Measurements from ENCODE around the gene BZW2. TPM values are rescaled to one million over a fixed set of nuclear protein-coding genes. Genes with fewer than 3 reads are reported as not detected.

The BZW2 gene
- total and polyA plus RNA-seq, 2 experiments from 2014 or later: 236 to 358 TPM

DNA sequence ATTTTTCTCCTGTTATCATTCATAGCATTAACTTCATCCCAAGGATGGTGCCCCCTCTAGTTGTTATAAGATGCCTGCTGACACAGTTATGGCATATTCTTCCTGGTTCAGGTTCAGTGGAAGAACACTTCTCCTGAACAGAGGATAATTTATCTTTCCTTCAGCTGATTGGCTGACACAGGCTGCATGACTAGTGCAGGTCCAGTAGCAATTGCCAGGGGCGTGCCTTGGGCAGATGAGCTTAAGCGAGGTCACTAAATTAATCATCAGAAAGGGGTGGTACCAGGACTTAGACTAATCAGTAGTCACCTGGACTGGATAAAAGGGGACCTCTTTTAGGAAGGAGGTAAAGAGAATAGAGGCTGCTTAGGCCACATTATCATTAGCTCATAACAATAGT is 42.3 kb downstream of the BZW2 start:
- DNase-seq (ENCODE audit: low read depth in 1 of 2, low spot score in 1 of 2): no peak
- no peak overlapping the region for H3K27ac ChIP-seq
- no peaks in the 10 kb centered on the region for H3K27me3 ChIP-seq
- H3K36me3 ChIP-seq: peaks cover 67% of the 10 kb centered on the region
- H3K9me3 ChIP-seq (ENCODE audit: low read depth): no peaks in the 10 kb centered on the region
- TF ChIP-seq, protein P1, sequence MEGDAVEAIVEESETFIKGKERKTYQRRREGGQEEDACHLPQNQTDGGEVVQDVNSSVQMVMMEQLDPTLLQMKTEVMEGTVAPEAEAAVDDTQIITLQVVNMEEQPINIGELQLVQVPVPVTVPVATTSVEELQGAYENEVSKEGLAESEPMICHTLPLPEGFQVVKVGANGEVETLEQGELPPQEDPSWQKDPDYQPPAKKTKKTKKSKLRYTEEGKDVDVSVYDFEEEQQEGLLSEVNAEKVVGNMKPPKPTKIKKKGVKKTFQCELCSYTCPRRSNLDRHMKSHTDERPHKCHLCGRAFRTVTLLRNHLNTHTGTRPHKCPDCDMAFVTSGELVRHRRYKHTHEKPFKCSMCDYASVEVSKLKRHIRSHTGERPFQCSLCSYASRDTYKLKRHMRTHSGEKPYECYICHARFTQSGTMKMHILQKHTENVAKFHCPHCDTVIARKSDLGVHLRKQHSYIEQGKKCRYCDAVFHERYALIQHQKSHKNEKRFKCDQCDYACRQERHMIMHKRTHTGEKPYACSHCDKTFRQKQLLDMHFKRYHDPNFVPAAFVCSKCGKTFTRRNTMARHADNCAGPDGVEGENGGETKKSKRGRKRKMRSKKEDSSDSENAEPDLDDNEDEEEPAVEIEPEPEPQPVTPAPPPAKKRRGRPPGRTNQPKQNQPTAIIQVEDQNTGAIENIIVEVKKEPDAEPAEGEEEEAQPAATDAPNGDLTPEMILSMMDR (IDR thresholded peaks at IDR 0.05; ENCODE audit: low read depth, low read length): no peak
- H3K4me3 ChIP-seq: no peak overlapping the region
- H3K4me1 ChIP-seq (ENCODE audit: low read depth): no peaks in the 10 kb centered on the region

DNA sequence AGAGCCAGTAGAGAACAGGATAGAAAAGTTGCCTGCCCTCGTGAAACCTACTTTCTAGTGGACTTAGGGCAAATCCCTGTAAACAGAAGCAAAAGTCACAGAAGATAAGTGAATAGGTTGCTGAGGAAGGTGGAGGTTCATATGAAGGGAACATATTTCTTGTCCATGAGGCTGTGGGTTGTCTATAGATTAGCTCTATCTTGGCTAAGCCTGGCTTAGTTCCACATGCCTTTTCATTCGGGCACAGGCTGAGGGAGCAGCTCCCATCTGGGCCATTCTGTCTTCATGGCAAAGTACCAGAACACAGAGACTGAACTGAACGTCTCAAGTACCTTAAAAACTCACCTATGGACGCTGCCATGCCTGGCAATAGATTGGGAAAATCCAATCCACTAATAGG is 45.3 kb downstream of the BZW2 start:
- no peak overlapping the region for H3K4me3 ChIP-seq
- H3K4me1 ChIP-seq (ENCODE audit: low read depth): no peaks in the 10 kb centered on the region
- TF ChIP-seq, protein P1 (IDR thresholded peaks at IDR 0.05; ENCODE audit: low read depth, low read length): no peak
- H3K9me3 ChIP-seq (ENCODE audit: low read depth): no peaks in the 10 kb centered on the region
- H3K27ac ChIP-seq: no peak overlapping the region
- H3K27me3 ChIP-seq: no peaks in the 10 kb centered on the region
- DNase-seq (ENCODE audit: low read depth in 1 of 2, low spot score in 1 of 2): no peak
- H3K36me3 ChIP-seq: peaks cover 74% of the 10 kb centered on the region

DNA sequence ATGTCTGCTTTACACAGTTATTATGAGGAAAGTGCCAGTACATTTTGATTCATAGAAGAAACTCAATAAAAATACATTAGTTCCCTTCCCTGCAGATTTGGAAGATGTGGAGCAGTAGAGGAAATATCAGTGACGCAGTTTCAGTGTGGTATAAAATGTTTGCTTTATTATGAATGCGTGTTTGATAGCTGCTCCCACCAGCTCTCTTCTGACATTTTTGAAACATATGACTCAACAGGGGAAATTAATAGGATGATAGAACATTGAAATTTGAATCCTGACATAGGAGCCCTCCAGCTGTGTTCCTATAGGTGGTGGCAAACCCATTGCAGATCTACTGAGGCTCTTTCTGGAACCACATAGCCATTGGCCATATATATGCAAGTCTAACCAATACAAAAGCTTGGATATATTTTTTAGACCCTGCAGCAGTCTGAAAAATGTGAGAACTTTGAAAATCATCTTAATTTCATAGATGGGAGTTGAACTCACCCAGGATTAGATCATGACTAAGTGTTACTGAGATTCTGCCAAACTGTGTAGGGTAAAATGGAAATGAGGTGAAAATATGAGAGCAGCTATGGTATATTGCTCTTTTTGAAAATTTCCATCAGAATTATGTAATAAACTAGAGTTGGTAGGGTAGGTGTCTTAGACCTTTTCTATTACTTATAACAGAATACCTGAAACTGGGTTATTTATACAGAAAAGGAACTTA is 47.8 kb downstream of the BZW2 start:
- Histone ChIP-seq H3K9me3 (ENCODE audit: low read depth) (no peaks in the 10 kb centered on the region), H3K4me1 (ENCODE audit: low read depth) (no peaks in the 10 kb centered on the region), H3K36me3 (peaks cover 87% of the 10 kb centered on the region), H3K4me3 (no peak overlapping the region), H3K27ac (no peak overlapping the region), H3K27me3 (no peaks in the 10 kb centered on the region)
- DNase-seq (ENCODE audit: low read depth in 1 of 2, low spot score in 1 of 2): no peak
- TF ChIP-seq, protein P1 (IDR thresholded peaks at IDR 0.05; ENCODE audit: low read depth, low read length): no peak

DNA sequence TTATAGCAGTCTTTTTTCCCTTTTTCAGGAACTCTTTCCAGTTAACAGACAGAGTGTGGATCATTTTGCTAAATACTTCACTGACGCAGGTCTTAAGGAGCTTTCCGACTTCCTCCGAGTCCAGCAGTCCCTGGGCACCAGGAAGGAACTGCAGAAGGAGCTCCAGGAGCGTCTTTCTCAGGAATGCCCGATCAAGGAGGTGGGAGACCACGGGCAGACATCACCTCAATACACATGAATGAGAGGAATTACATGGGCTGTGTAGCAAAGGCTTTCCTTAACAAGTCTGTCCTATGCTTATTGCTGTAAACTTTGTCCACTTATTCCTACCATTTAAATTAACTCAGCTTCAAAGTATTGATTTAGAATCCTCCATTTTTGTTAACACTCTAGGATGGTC is 48.8 kb downstream of the BZW2 start:
- no peaks in the 10 kb centered on the region for H3K27me3 ChIP-seq
- TF ChIP-seq, protein P1 (IDR thresholded peaks at IDR 0.05; ENCODE audit: low read depth, low read length): no peak
- no peaks in the 10 kb centered on the region for H3K9me3 ChIP-seq (ENCODE audit: low read depth)
- no peak for DNase-seq (ENCODE audit: low read depth in 1 of 2, low spot score in 1 of 2)
- peaks cover 89% of the 10 kb centered on the region for H3K36me3 ChIP-seq
- no peak overlapping the region for H3K4me3 ChIP-seq
- H3K27ac ChIP-seq: peak overlapping the region; percentile 23
- H3K4me1 ChIP-seq (ENCODE audit: low read depth): no peaks in the 10 kb centered on the region

DNA sequence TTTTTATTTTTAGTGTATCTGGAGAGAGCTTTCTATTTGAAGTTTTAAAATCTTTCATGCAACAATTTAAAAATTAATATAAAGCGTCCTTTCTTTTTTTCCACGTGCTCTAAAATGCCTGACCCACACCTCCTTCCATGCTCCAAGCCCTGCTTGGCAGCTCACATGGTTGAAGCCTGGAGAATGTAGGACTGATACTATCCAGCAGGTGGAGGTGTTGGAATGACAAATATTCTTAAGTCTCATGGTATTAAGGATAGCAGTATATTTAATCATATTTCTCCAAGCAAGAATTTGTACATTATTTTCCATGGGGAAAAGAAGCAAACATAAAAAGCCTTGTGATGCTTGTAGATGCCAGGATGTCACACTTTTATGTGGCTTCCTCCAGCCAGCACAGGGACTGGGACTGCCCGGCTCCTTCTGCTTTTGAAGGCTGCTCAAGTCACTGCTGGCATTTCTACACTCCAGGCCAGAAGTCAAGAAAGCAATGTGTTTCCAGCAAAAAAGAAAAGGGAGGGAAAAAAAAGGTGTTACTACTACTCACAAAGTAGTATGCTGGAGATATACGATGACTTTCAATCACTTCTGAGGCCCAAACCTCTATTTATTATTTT is 49.7 kb downstream of the BZW2 start:
- peaks cover 88% of the 10 kb centered on the region for H3K36me3 ChIP-seq
- no peak overlapping the region for H3K4me3 ChIP-seq
- peak; percentile 56 to 78 for DNase-seq (ENCODE audit: low read depth in 1 of 2, low spot score in 1 of 2)
- no peaks in the 10 kb centered on the region for H3K27me3 ChIP-seq
- no peak overlapping the region for H3K27ac ChIP-seq
- H3K9me3 ChIP-seq (ENCODE audit: low read depth): no peaks in the 10 kb centered on the region
- no peaks in the 10 kb centered on the region for H3K4me1 ChIP-seq (ENCODE audit: low read depth)
- TF ChIP-seq, protein P1 (IDR thresholded peaks at IDR 0.05; ENCODE audit: low read depth, low read length): peak; percentile 60

Measured in cardiac muscle cell (in vitro differentiated cells and primary cell).